Activated CD8-positive, alpha-beta memory T cell treated with anti-CD3 and anti-CD28 coated beads for 1 hour (primary cell): Measurements from ENCODE around the gene TRMU.
"Not testable (repeated sequence)": the region's sequence is repeated elsewhere in the genome, so short reads cannot be mapped to it uniquely, and the experiment has no call there.

Experiments
- DNase-seq, 2 donors: peaks; one replicate each; pipeline ENCODE4 v3.0.0-alpha.2; 2020; ENCODE audit warnings: low read depth in 1 of 2; ENCODE audit errors: extremely low read depth in 1 of 2

The TRMU gene

DNA sequence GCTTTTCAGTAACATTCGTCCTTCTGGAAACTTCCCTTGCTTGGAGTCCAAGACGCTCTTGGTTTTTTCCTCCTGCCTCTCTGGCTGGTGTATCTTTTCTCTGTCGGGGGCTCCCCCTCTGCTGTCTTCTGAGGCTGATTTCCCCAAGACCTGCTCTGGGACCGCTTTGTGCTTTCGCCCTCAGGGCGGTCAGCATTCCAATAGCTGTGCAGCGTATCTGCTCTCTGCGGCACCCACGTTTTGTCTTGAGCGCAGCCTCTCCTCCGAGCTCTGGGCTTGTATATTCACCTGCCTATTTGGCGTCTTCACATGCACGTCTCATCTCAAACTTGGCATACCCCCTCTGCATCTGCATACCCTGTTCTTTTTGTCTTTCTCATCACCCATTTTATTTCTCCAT, 36.4 kb upstream of the TRMU start:
- DNase-seq = no peak

DNA sequence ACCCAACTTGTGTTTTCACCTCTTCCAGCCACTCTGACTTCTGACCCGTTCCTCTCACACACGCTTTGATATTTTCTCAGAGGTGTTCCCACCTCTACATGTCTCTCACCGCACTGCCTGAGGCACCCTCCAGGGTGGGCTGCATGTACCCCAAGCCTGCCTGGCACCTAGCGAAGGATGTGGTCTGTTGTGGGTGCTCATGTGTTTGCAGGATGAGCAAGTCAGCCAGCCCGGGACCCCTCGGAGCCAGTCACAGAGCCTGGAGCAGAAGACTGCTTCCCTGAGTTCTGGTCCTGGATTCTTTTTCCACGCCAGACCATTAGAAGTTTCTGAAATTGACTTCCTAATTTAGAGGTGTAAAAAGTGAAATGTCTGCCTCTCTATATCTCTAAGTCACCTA, 35.0 kb upstream of the TRMU start:
- DNase-seq = no peak

DNA sequence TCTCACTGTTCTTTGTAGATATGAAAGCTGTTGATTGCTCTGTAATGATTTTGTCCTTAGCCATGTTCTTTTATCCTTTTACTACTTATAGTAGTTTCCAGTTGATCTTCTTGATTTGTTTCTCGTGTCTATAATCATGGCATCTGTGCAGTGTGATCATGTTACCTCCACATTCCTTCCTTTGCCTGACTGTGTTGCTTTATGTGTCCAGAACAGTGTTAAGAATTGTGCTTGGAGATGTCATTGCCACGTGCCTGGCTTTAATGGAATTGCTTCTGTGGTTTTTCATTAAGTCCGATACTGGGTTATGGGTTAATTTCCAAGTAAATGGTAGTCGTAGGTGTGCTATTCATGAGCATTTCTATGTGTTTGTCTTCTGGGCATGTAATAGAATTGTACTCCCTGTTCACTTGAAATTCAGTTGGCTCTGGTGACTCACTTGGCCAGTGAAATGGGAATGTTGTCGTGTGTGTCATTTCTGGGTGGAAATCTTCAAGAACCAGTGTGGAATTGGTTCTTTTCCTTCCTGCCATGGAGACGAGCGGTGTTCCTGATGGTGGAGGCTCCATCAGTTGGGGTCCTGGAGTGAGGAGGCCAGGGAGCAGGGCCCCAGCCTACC, 32.1 kb upstream of the TRMU start:
- DNase-seq = no peak

DNA sequence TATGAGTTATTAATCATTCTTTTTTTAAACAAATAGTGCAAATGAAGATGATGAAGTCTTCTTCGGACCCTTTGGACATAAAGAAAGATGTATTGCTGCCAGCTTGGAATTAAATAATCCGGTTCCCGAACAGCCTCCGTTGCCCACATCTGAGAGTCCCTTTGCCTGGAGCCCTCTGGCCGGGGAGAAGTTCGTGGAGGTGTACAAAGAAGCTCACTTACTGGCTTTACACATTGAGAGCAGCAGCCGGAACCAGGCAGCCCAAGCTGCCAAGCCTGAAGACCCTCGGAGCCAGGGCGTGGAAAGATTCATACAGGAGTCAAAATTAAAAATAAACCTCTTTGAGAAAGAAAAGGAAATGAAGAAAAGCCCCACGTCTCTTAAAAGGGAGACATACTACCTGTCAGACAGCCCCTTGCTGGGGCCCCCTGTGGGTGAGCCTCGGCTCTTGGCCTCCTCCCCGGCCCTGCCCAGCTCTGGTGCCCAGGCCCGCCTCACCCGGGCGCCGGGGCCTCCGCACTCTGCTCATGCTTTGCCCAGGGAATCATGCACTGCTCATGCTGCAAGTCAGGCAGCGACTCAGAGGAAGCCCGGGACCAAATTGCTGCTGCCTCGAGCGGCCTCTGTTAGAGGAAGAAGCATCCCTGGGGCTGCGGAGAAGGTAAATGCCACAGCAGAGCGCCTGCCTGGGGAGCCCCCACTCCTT, 27.1 kb upstream of the TRMU start:
- DNase-seq = no peak

DNA sequence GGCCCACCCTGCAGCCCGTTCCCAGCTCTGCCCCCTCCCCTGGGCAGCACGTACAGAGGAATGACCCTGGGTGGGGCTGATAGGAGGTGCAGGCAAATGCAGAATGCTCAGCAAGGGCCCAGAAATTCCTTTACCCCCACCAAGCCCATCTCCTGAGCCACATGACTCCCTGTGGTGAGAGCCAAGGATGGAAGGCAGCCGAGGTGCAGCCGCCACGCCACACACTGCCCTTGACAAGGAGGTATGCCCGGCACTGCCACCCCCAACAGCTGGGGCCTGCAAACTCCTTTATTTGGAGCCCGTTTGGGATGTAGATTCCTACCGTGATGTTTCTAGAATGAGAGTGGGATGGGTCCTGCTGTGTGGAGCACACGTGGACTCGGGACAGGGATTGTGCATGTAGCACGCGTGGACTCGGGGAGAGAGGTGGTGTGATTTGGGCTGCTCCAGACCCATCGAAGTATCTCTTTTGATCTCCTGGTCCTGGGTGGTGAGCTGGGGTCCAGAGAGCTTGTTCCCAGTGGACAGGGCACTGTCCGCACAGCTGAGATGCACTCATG, 25.9 kb upstream of the TRMU start:
- no peak for DNase-seq

DNA sequence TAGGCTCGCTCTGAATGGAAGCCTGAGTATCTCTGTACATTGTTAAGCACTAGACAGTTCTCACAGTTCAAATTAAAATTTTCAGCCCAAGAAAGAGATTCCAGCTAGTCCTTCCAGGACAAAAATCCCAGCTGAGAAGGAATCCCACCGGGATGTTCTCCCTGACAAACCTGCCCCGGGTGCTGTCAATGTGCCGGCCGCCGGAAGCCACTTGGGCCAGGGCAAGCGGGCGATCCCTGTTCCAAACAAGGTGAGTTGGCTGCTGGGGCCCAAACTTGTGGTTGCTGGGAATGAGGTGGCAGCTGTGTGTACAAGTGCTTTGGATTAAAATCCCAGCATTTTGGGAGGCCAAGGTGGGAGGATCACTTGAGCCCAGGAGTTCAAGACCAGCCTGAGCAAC, 23.5 kb upstream of the TRMU start:
- no peak for DNase-seq

DNA sequence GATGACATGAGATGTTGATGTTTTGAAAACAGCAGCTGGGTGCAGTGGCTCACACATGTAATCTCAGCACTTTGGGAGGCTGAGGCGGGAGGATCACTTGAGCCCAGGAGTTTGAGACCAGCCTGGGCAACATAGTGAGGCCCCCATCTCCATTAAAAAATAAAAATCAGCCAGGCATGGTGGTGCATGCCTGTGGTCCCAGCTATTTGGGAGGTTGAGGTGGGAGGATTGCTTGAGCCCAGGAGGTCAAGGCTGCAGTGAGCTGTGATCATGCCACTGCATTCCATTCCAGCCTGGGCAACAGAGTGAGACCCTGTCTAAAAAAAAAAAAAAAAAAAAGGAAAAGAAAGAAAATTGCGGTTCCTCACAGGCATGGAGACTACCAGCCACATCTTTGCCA, 22.7 kb upstream of the TRMU start:
- not testable (repeated sequence) for DNase-seq

DNA sequence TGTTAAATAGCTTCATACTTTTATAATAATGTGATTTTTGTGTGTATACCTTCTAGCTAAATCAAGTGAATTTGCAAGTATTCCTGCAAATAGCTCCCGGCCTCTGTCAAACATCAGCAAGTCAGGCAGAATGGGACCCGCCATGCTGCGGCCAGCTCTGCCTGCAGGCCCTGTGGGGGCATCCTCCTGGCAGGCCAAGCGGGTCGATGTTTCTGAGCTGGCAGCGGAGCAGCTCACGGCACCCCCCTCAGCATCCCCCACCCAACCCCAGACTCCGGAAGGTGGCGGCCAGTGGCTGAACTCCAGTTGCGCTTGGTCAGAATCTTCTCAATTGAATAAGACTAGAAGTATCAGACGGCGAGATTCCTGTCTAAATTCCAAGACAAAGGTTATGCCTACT, 19.5 kb upstream of the TRMU start:
- no peak for DNase-seq

DNA sequence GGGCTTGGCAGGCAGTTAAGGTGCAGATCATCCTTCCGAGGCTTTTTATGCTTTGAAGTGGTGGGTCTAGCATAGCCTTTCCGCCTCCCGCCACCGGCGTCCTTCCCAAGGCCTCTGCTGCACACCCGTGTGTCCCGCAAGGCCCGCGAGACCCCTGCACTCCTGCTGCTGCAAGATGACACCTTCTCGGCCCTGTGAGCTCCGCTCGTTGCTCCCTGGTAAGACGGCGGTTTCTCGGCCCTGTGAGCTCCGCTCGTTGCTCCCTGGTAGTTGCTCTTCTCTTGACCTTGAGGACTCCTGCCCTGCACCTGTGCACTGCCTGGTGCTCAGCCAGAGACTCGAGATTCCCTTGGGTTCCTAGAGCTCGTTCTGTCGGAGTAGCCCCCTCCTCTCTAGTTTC, 17.9 kb upstream of the TRMU start:
- DNase-seq = no peak

DNA sequence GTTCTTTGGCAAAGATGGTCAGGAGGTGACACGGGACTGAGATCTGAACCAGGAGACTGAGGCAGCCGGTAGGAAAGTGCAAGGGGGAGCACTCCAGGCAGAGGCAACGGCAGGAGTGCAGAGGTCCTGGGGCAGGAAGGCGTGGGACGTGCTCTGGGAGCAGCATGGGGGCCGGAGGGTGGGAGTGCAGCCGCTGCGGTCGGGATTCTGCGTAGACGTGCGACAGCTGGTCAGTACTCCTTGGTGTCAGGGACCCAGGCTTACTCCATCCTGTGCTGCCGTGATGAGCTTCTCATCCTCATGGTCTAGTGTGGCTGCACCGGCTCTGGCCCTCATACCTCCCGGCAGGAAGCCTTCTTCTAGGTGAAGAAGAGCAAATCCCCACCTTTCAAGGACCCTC, 16.9 kb upstream of the TRMU start:
- no peak for DNase-seq

DNA sequence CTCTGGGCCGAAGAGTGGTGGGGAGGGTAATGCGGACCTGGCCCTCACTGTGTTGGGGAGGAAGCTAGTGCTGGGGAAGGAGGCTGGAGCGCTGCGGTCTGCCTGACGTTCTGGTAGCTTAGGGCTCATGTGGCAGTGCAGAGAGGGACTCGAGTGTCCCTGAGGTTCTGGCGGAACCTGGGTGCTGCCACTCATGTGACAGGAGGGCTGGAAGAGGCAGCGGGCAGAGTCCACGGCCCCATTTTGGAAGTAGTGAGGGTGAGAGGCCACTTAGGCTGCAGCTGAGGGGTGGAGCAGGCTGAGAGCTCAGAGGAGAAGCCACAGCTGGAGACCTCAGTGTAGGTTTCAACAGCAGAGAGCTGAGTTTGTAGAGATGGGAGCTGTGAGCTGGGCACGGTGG, 16.2 kb upstream of the TRMU start:
- DNase-seq = no peak

DNA sequence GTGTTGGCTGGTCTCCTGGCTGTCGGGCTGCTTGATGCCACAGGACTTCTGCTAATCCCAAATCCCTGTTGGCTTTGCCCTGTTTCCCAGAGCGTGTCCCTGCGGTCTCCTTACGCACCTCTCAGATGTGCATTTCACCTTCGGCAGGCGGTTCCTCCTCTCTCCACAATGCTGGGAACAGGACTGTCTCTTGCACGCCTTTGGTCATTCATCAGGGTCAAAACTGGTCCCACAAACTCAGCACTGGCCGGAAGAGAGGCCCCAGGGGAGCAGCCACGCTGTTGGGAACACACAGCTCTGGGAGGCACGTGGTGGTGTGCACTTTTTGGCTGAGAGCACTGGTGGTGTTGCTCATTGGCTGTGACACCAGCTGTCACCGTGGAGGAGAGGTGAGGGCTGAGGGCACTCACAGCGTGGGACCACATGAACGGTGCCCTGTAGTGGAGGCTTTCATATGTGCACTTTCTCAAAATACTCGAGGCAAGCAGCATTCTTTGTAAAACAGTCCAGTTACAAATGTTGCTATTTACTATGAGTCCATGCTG, 15.3 kb upstream of the TRMU start:
- no peak for DNase-seq

DNA sequence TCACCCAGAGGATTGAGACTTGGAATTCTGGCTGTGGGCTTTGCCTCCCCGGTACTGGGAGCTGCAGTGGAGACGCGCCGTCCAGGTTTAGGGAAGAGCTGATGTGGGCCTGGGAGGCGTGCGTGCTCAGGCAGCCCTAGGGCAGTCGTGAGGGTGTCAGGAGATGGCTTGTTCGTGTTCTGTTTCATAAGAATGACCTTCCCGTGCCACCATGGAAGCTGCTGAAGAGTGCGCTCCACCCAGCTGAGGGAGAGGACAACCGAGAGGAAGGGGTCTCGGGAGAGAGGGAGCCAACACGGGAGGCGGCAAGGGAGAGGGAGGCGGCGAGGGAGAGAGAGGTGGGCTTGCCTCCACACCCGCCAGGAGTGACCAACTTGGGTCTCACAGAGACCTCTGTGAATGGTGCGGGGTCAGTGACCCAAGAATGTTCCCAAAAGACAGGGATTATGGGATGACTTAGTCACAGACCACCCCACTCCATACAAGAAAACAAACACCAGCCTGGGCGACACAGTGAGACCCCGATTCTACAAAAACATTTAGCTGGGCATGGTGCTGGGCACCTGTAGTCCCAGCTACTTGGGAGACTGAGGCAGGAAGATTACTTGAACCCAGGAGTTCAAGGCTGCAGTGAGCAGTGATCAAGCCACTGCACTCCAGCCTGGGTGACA, 14.7 kb upstream of the TRMU start:
- DNase-seq = no peak

DNA sequence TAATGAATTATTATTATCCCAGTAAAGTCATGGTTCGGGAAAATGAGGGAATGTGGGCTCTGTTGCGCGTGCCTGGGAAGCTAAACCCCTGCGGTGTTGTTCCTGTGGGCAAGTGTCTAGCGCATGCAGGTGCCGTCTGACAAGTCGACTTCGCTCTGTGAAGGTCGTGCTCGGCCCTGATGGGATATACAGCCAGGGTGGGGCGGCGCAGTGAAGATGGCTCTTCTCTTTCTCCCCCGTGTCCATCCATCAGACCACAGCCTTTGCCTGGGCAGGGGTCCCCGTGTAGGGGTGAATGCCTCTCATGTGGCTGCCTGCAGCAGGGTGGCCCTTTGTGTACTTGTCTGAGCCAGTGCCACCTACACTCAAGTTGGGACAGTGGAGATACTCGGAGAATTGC, 12.8 kb upstream of the TRMU start:
- DNase-seq = no peak

DNA sequence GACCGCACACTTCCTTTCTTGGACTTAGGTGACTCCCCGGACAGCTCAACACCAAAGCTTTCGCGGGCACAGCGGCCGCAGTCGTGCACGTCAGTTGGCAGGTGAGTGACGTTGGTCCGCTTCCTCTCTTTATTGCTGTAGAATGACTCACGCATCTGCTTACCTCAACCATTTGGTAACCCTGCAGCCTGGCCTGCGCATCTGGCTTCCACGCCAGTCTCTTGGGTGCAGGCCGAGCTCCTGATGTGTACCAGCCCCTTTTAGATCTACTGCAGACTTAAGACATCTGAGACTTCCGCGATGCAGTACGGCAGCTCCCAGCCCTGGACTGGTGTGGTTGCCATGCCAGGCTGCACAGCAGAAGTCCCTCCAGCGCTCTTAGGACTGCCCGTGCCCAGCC, 12.4 kb upstream of the TRMU start:
- no peak for DNase-seq

DNA sequence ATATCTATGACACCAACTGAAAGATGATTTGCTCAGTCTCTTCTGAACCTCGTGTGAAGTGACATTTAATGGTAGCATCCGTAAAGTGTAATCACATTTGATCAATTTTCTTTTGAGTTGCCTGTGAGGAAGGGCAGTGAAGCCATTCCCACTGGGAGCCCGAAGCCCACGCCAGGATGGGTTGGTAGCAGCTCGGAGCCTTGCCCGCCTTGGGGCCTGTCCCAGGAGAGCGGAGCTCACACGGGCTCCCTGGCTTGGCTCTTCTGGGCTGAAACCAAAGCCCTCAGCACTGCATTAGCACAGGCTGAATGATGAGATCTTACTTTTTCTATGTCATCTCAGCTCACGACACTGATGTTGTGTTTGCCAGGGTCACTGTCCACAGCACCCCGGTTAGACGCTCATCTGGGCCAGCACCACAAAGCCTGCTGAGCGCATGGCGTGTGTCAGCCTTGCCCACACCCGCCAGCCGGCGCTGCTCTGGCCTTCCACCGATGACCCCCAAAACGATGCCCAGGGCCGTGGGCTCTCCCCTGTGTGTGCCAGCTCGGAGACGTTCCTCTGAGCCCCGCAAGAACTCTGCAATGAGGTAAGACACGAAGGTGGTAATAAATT, 9.3 kb upstream of the TRMU start:
- DNase-seq = no peak

DNA sequence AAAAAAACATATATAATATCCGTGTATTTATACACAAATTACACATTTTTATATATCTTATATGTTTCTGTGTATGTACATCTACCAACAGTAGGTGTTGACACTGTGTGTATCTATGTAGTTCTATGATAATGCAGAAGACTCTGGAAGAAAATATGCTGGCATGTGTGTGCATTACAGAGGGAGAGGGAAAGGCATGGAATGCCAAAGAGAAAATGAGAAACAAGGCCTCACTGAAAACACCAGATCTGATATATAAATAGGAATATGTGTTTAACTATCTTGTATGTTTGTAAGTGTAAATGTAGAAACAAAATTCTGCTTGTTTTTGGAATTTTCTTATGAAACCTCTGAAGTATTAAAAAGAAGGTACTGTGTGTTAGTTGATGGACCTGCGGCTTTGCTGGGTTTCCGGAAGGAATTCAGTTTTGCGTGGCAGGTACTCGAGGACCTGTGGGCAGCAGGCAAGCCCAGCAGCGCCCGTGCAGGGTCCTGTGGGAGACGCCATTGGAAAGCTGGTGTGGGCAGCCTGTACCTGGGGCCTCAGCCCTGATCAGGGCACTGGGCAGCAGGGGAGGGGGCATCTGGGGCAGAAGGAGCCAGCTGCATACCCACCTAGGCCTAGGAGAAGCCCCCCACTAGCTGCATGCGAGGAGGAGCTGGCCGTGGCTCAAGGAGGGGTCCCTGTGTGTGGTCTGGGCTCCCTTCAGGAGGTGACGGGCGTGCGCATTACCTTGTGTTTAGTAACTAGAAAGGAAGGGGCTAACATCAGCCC, 7.6 kb upstream of the TRMU start:
- no peak for DNase-seq

DNA sequence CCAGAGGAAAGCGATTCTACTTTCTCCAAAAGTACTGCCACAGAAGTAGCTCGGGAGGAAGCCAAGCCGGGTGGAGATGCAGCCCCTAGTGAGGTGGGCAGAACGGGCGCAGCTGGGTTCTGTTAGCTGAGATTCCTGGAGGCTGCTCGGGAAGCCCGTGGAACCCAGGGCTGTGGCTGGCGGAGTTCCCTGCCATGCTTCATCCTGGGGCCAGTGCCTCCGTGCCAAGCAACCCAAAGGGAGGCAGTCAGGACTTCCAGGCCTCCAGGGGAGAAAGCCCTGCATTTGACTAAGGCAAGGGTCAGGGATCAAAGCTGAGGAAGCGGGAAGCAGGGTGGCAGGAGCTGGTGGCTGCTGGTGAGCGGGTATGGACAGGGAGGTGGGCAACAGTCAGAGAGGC, 6.7 kb upstream of the TRMU start:
- no peak for DNase-seq

DNA sequence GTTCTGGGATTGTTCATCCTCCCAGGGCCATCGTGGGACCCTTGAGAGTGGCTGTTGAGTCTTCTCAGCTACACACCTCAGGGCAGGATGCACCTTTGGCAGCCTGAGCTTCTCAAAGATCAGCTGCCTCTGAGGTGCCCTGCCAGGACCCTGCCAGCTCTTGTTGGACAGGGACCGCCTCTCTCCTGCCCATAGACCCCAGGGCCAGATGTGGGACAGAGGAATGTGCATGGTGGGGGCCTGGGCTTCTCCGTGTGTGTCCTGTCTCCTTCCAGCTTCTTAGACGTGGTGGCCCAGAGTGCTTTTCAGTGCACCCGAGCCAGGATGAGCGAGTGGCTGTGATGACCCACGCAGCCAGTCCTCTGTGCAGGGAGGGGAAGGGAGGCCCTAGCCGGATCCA, 5.9 kb upstream of the TRMU start:
- no peak for DNase-seq

DNA sequence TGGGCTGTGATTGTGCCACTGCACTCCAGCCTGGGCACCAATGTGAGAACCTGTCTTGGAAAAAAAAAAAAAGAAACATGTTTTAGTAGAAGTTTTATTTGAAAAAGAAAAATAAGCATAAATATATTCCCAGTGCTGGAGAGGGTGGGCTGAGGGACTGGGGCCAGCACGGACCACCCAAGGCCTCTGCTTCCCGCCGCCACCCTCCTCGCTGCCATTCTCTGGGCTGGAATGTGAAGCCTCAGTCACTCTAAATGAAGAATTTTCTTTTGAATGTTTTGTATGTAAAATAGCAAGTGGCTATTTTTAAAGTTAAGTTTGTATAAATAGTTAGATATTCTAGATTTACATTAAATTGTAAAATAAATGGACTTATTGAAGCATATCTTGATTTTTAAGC, 5.1 kb upstream of the TRMU start:
- DNase-seq = no peak

DNA sequence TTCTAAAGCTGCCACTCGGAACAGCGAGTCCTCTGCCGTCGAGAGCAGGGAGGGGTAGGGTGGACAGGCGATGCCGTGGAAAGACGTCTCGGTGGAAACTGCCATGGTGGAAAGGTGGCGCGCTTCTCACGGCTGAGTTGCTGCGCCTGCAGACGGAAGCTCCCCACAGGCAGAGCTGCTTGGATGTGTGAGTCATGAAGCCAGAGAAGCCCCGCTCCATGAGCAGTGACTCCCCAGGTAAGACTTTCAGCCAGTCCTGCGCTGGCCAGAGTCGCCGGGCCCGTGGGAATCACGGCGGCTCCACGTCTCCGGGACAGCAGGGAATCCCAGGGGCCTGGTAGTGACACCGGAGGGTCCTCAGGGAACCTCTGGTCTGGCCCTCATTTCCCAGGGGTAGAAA, 4.0 kb upstream of the TRMU start:
- DNase-seq = no peak
